ENCODE data around the gene PADI3.

- TF ChIP-seq CTCF (IDR thresholded peaks at IDR 0.05; ENCODE audit: insufficient read depth, low read length) (no peak), POLR2AphosphoS5 (IDR thresholded peaks at IDR 0.05; ENCODE audit: low read depth) (no peak), REST (IDR thresholded peaks at IDR 0.05; ENCODE audit: insufficient replicate concordance, low read depth) (no peak), GABPA (IDR thresholded peaks at IDR 0.05; ENCODE audit: low read depth) (no peak), SPI1 (IDR thresholded peaks at IDR 0.05; ENCODE audit: borderline replicate concordance, low read depth) (no peak)
Measured at GRCh38 chr1:17265162-17265561, 16.3 kb downstream of the PADI3 start.
